HG03432 (cell line): ENCODE measurements around the gene CNTNAP2.

Experiments
- ATAC-seq: cut with Tn5 transposase; IDR thresholded peaks from one replicate; pipeline ENCODE4 v1.9.1; 2021; ENCODE audit warnings: mild to moderate bottlenecking, moderate library complexity; ENCODE audit not compliant: unreplicated experiment

The CNTNAP2 gene

DNA sequence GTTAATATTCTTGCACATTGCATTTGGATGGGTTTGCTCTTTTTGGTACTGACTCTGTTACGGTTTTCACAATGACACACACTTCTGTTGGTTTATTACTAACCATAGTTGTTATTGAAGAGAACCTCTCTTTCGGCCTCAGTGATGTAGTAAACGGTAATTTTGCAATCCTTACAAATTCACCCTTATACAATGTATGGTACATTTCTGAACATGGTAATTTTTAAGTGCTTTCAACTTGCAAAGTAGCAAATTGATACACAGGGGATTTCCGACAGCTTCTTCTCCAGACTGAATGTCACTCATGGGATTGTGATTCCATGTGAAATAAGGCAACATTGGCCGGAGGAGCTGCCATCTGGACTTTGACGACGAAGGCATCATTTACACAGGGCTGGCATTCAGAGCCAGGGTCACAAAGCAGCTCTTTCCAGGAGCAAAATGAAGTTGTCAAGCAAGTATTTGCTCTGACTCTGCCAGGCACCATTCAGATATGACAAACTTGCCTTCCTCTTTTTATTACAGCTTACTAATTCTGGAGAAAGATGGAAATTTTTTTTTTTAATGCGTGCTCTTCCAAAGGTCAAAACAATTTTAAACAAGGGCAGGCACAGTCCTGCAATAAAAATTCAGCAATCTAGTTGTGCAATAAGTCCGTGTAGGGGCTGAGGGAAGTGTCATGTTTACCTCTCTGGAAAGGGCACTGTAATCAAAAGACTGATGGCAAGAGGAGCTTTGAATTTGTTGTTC lies 1762.5 kb downstream of the CNTNAP2 start:
- ATAC-seq = no peak

DNA sequence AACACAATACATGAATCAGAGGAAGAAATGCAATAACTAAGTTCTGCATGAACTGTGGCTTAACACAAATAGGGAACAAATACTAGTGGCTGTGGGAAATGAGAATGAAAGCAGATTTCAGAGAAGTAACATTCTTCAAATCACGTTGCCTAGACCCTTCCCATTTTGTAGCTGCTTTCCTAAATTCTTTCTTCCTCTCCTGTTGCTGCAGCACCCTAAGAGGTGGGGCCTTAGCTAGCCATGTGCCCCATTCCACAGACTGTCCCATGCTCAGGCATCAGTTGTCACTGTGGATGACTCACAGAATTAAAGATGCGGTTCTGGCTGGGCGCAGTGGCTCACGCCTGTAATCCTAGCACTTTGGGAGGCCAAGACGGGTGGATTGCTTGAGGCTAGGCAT lies 1769.3 kb downstream of the CNTNAP2 start:
- no peak for ATAC-seq

DNA sequence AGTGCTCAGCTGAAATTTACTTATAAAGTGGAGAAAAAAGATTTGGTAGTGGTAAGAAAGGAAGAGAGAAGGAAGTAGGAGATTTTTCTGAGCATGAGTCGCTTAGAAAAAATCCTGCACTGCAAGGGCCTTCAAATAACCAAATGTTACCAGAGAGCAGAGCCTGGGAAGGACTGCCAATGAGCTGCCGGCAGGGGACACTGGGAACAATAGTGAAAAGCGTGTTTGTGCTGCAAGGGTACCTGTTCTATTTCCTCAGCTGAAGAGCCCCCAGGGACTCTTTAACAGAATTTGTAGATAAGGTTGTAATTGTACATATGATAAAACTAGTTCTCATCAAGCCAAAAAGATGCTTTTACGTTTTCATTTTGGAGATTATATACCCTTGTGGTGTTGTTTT lies 1777.7 kb downstream of the CNTNAP2 start:
- no peak for ATAC-seq

DNA sequence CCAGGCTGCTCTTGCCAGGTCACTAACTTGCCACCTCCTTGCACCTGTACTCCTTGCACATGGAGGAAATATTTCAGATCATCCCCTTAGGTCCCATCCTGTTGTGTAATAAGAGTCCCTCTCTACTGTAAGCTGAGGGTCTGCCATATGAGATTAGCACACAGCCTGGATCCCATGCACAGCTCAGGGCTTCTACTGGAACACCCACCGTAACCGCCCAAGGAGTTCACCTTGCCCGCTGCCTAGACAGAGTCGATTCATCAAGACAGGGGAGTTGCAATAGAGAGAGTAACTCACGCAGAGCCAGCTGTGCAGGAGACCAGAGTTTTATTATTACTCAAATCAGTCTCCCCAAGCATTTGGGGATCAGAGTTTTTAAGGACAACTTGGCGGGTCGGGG lies 1779.5 kb downstream of the CNTNAP2 start:
- no peak for ATAC-seq

DNA sequence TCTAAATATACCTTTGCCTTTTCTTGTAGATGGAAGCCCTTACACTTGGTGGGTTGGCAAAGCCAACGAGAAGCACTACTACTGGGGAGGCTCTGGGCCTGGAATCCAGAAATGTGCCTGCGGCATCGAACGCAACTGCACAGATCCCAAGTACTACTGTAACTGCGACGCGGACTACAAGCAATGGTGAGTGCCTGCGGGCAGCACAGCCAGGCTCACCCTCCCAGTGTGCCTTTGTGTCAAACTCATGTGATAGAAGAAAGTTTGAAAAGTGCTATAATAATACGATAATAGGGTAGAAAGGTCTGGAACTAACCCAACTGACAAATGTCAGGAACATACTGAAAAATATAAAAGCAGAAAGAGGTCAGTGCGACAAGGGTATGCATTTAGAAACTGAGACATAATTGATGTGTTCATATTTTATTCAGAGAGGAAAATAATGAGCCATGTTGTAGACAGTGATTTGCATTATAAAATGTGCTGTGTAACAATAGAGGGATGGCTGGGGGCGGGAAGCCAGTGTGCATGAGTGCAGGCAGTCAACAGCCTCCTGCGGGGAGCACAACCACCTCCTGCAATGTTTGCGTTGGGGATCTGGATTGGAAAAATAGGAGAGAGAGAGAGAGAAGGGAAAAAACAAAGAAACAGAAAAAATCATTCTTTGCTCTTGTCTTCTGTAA lies 1787.1 kb downstream of the CNTNAP2 start:
- ATAC-seq = no peak

DNA sequence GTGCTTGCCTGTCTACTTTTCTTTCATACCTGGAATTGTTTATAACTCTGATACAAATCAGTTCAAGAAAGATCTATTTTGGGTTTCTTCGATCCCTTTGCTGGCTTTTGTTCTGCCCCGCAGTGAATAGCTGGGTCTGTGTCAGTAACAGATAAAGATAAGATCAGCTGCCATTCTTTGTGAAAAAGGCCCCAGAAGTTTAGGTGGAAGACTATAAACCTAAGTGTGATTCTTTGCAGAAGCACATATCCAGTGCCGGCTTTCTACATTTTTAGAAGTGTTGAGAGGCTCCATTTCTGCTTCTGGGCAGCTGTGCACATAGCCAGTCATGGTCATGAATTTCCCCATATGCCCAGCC lies 1787.6 kb downstream of the CNTNAP2 start:
- ATAC-seq = no peak

DNA sequence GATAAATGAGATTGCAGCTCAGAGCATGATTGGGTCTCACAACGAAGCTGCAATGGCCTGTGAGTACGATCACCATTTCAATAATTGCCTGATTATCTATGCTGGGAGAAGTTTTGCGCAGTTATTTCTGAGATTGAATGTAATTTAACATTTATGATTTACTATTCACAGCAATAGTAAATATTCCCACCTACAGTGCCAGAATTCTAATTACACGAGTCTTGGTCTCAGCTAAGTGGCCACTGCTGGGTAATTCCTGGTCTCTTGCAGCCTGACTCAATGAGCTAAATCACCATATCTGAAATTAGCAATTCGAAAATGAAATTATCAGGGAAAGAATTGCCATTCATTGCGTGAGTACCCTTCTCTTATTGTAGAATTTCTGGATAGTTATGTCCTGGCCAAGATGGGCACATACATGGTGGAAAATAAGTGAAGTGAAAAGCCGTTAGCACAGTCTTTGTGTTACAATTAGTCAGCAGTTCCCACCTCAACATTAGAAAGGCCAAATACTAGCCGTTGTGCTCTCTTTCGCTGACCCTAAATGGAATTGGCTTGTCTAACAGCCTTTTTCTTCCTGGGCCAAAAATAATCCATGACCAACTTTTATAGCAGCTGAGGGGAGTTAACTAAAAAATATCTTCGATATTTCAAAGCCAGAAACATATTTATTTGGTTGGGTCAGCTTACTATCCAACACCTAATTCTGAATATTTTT lies 1793.0 kb downstream of the CNTNAP2 start:
- no peak for ATAC-seq

DNA sequence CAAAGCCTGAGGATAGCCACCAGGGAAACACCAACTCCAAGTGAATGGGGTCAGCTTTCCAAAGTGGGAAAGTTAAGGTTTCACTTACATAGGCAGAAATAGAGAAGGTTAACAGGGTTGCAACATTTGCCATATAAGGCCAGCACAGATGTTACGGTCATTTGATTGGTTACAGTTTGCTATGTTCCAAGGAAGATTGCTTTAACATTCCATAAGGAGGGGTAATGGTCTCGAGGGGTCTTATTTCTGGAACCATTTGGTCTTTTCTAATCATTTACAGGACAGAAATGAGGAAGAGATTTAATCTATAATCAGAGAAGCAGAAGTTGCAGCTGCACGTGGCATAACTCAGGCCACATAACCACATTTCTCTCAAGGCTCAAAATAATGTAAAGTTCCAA lies 1794.6 kb downstream of the CNTNAP2 start:
- ATAC-seq = no peak

DNA sequence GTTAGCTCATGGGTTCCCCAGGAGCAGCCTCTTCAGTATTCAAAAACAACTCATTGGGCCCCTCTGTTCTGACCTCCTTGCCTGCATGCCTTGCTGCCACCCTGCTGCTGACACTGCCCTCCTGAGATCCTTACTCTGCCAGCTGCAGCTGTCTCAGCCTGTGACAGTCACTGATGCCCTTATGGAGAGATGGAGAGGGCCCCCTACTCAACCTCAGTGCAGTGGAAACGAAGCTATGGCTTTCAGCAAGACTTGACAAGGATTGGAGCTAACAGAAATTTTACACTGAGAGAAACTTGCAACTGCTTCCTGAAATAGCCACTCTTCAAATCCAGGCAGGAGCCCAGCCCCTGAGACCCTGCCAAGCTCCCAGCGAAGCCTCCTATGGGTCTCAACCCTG lies 1795.7 kb downstream of the CNTNAP2 start:
- ATAC-seq = no peak

DNA sequence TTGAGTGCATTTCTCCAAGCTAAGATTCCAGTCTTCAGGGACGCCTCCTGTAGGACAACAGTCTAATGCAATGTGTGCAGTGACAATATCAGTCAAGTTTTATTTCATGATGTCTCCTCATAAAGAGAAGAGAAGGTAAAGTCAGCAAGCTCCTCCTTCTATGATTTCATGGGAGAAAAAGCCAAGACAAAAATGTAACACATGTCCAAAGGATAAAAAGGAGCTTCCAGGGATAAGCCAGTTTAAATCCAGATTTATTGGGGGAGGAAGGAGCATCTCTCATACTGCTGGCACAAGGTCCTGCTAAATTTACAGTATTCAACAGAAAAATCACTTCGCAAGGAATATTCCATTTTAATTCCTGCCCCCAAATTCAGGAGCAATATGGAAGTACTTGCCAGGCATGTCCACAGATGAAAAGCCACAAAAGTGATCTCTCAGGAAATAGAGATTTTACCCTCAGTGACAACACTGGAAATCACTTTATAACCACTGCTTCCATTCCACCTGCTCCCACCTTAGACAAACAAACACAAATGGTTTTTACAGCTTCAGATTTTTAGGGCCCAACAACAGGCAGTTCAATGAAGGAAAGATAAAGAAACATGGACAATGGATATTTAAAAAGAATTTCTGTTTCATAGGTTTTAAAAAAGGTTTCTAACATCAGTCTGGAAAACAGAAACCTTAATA lies 1796.5 kb downstream of the CNTNAP2 start:
- no peak for ATAC-seq

DNA sequence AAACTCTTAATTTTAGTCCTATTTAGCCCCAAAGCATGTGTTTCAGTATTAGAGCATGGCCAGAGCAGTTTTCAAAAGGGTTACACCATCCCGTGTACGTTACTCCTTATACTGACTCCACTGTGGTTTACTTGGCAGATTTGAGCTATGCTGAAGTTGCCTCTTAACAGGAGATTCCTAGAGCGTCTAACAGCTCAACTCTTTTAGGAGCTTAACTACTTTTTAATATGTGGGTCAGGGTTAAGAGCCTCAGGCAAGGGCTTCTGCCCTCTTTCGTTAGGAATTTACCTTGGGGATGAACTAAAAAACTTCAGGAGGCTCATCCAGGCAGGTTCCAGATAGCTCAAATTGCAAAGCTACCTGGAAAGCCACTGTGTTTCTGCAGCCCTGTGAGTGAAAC lies 1799.2 kb downstream of the CNTNAP2 start:
- no peak for ATAC-seq

DNA sequence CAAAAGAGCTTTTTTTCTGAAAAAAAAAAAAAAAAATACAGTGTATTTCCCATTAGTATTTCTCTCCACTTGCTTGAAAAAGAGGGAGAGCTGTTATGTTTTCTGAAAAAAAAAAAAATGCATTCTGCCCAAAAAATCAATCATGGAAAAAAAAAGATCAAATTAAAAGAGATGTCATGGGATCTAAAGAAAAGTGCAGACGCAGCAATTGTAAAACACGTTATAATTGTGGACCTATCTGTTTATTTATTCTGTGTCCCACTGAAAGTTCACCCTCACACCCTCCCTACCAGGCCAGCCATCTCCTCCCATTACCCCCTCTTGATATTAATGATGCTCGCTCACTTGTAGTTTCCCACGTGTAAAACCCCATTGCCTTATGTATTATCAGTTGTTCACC lies 1800.0 kb downstream of the CNTNAP2 start:
- no peak for ATAC-seq

DNA sequence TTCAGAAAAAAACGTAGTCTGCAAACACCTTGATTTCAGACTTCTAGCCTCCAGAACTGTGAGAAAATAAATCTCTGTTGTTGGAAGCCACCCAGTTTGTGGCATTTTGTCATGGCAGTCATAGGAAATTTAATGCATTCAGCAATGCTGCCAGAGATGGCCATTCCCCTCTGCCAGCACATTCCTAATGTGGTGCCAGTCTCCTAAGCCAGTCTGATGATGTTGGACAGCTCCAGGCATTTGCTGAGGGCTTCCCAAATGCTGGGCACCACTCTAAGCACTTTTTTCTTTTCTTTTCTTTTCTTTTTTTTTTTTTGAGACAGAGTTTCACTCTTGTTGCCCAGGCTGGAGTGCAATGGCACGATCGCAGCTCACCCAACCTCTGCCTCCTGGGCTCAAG lies 1807.2 kb downstream of the CNTNAP2 start:
- no peak for ATAC-seq

DNA sequence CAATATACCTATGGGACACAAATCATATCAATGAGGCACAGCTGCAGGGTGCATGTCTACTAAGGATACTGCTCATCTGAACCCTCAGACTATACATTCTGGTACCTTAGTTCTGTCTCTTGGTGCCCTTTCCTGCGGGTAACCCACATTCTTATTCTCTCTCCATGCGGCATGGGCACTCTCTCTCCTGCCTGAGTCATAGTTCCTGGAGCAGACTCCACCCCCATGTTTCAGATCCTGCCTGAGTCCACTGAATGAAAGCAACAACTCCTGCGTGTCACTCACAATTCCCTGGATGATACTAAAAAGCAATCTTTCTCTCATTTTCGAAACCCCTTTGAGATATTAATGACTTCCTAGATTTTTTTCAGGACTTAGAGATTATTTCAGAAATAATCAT lies 1820.8 kb downstream of the CNTNAP2 start:
- no peak for ATAC-seq

DNA sequence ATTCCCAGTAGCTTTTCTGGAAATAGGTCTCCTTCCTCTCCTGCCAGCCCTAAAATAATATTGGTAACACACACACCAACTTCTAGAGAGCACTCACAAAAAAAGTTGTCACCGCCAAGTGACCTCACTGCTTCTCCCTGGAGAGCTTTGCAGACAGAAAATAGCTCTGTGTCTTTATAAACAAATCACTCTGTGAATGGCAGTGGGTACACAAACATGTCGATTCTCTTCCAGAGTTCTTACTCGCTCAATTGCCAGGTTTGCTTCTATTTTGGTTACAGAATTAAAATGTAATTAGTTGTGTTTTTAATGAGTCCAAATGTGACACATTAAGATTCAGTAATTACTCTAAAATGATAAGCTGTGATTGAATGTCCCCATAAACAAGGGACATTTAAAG lies 1824.8 kb downstream of the CNTNAP2 start:
- ATAC-seq = no peak

DNA sequence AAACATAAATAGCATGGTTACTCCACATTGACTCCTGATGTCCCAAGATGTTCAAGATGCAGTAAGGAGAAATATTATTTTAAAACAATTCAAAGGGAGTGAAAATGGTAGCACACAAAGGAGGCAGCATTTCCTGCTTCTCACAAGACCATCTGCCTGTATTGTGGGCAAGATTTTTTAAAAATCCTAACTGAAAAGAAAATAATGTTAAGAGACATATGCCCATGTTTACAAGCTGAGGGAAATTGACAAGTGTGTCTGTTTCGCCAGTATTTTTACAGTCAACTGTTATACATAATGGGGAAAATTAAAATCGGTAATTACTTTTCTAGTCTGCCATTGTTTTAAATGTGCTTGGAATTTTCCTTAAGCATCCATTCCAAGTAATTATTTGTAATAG lies 1827.7 kb downstream of the CNTNAP2 start:
- ATAC-seq = no peak

DNA sequence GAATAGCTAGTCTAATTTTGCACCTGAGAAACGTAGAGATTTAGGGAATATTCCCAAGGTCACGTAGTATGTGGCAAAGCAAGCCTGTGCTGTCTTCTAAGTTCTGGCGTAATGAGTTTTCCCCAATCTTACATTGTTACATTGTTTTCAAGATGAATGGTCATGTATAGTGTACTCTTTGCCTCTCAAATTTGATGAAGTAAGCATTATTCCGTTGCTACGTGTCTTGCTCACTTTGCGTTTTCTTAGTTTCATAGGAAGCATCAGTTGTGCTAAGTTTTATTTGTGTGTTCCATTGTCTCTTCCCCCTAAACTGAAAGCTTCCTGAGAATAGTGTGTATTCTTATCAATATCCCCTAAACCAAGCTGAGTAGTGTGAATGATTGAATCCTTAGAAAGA lies 1836.3 kb downstream of the CNTNAP2 start:
- ATAC-seq = no peak

DNA sequence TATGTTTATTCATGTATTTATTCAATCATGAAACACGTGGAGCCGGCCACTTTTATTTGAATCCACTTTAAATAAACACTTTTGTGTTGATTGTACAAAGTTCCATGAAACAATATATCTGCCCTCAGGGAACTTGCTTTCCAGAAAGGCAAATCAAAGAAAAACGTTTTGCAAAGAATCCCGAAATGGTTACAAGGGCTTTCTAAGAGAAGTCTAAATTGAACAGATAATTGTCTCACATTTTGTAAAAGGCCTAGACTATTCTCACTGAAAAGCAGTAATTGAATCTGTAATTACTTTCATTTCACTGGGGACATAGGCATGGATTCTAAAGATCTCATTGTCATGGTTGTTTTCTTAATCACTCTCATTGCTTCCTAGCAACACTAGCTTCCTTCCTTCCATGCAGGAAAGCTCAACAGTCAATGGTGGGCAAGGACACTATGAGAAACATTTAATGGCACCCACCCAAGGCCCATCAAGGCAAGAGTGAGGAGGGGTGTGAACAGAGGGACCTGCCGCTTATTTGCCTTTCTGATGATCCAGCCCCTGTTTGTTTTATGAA lies 1851.5 kb downstream of the CNTNAP2 start:
- no peak for ATAC-seq

DNA sequence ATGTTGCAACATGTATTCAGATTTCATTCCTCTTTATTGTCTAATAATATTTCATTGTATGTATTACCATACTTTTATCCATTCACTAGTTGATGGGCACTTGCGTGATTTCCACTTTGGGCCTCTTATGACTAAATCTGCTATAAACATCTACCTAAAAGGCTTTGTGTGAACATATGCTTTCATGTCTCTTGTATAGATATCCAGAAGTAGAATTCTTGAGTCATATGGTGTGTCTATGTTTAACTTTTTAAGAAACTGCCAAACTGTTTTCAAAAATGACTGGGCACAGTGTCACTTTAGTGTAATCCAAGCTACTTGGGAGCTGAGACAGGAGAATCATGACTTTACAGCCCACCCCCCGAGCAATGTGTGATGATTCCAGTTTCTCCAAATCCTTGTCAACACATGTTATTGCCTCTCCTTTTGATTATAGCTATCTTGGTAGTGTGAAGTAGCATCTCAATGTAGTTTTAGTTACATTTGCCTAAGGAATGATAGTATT lies 1855.1 kb downstream of the CNTNAP2 start:
- no peak for ATAC-seq

DNA sequence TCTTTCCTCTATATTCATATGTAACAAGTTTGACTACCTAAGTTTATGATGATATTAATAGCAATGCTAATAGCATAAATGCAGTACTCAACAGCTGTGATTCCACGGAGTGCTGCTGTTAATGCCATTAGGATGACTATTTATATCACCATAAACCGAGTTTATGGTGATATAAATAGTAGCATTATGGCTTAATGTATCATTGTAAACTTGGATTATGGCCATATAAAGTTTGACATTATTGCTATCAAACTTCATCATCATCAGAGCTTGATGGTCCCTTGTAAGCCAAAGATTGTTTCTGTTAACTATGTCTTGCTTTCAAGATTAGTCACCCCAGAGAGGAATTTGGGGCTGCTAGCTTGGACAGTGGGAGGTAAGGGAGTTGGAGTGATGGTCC lies 1861.6 kb downstream of the CNTNAP2 start:
- no peak for ATAC-seq

DNA sequence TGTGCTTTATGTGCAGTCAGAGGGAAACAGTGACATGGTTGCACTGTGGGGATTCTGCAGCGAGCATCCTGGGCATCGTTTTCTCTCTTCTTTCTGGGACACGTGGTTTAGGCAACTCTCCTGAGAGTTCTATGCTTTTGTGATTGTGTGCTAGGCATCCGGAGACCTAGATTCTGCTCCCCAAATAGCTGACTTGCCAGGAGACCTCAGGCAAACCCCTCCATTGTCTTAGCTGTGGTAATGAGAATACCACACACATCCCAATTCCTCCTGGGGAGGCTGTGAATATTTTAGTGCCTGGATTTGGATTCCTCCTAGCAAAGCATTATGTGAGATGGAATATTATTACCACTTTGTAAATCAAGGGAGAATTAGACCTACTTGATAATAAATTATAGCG lies 1862.0 kb downstream of the CNTNAP2 start:
- ATAC-seq = no peak
